Gastroesophageal sphincter (tissue), 4 donors: Measurements from ENCODE around the gene SPDL1. TPM values are rescaled to one million over a fixed set of nuclear protein-coding genes. Genes with fewer than 3 reads are reported as not detected.

Experiments
- ATAC-seq: fragments of 150-250 bp; one replicate; pipeline ENCODE4 v1.9.1; 2016; ENCODE audit warnings: mild to moderate bottlenecking, moderate library complexity
- H3K27ac ChIP-seq, 4 donors: fragments of 200-600 bp; sonication (generic) in 3 of 4; 1 replicate in 3 of 4; 2 replicates in 1 of 4; pipeline ENCODE4 v1.5.1; 2016 to 2019
- H3K27me3 ChIP-seq: fragments of 200-600 bp; sonication (generic); one replicate; pipeline ENCODE4 v1.5.1; 2019
- H3K36me3 ChIP-seq, 2 donors: fragments of 200-600 bp; sonication (generic); one replicate each; pipeline ENCODE4 v1.5.1; 2019; ENCODE audit warnings: control low read depth in 1 of 2
- H3K4me1 ChIP-seq, 3 donors: fragments of 200-600 bp; sonication (generic); 1 replicate in 2 of 3; 2 replicates in 1 of 3; pipeline ENCODE4 v1.5.1; 2016 to 2019; ENCODE audit warnings: control low read depth in 2 of 3
- H3K4me3 ChIP-seq, 2 donors: fragments of 200-600 bp; sonication (generic); one replicate each; pipeline ENCODE4 v1.5.1; 2019; ENCODE audit warnings: mild to moderate bottlenecking in 1 of 2, moderate library complexity in 1 of 2
- H3K9me3 ChIP-seq, 3 donors: fragments of 200-600 bp; sonication (generic); one replicate each; pipeline ENCODE4 v1.5.1; 2017 to 2019; ENCODE audit warnings: control low read depth in 2 of 3
- CTCF ChIP-seq, 4 experiments: fragments of 200-600 bp in 2 of 4; fragments of 450-650 bp in 2 of 4; sonication (generic) in 1 of 4; IDR thresholded peaks; one replicate each; pipeline ENCODE4 v1.5.1; 2017 to 2019; ENCODE audit warnings: antibody characterized with exemption in 4 of 4, mild to moderate bottlenecking in 2 of 4, moderate library complexity in 2 of 4
- EP300 ChIP-seq: sonication (generic); formaldehyde crosslinking; IDR thresholded peaks from one replicate; pipeline ENCODE4 v1.6.1; 2017; ENCODE audit warnings: antibody characterized with exemption, mild to moderate bottlenecking
- POLR2A ChIP-seq, 2 donors: fragments of 450-650 bp; IDR thresholded peaks; one replicate each; pipeline ENCODE4 v1.6.1; 2017; ENCODE audit warnings: antibody characterized with exemption in 2 of 2, mild to moderate bottlenecking in 2 of 2, moderate library complexity in 1 of 2
- POLR2AphosphoS5 ChIP-seq: sonication (generic); formaldehyde crosslinking; IDR thresholded peaks from one replicate; pipeline ENCODE4 v1.6.1; 2017; ENCODE audit warnings: antibody characterized with exemption
- WGBS, 2 donors: methylation state at CpG; one replicate each; pipeline ENCODE4 v1.1.5; 2018; ENCODE audit warnings: low coverage in 1 of 2; 5-methylcytosine and 5-hydroxymethylcytosine counted together
- total RNA-seq, 4 donors: library from RNA; depleted of rRNA; stranded (reverse); fragments of >200 nt; gene quantifications; one replicate each; pipeline ENCODE4 v1.1.0, GENCODE V29; 2016

SPDL1 gene
- total RNA-seq, 4 donors from 2014 or later: 5.7 to 10.1 (median 6.7) TPM

- 71 to 75% methylated on average over 5 to 7 of the region's 7 CpGs for WGBS, 2 donors
- no peaks in the 10 kb centered on the region for H3K9me3 ChIP-seq
- peaks cover 0 to 3% (median 0%) of the 10 kb centered on the region in 3 donors for H3K4me1 ChIP-seq
- H3K36me3 ChIP-seq: no peaks in the 10 kb centered on the region
- H3K27me3 ChIP-seq: peaks cover 10% of the 10 kb centered on the region
- no peak overlapping the region for H3K4me3 ChIP-seq
- no peak for TF ChIP-seq CTCF (IDR thresholded peaks at IDR 0.05)
- no peak for ATAC-seq
- no peak overlapping the region for H3K27ac ChIP-seq
Measured at GRCh38 chr5:169649486-169649885, 65.9 kb downstream of the SPDL1 start.

DNA sequence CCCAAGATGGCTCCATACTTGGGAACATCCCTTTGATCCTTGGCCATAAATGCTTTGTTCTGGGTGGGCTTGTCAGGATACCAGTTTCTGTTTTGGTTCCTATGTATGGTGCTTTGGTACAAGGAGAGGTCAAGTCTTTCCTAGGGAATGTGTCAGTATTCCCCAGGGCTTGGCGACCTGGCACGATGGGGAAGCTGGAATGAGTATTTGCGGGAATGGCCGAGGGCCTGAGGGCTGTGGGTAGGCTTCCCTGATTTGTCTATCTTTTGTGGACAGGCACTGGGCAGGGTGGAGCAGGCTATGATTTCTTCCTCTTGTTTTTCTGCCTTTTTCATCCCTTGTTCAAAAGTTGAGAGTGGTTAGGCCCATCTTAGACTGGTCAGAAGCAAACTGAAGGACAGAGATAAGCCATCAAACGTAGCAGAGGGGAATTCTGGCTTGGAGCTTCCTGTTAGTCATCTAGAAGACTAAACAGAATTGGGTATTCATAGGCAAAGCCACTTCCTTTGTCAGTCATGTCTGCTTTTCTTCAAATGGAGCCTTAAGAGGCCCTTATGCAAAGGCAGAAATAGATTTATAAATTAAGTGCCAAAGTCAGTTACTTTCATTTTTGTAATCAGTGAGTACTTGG, 67.2 kb downstream of the SPDL1 start:
- Histone ChIP-seq H3K27ac (no peak overlapping the region), H3K36me3 (no peaks in the 10 kb centered on the region), H3K4me1 (peaks cover 0 to 3% (median 0%) of the 10 kb centered on the region in 3 donors), H3K27me3 (peaks cover 10% of the 10 kb centered on the region), H3K4me3 (no peak overlapping the region), H3K9me3 (no peaks in the 10 kb centered on the region)
- WGBS, 2 donors: 11 to 27% methylated on average over 1 of the region's 5 CpGs
- no peak for TF ChIP-seq POLR2A (IDR thresholded peaks at IDR 0.05)
- TF ChIP-seq CTCF (IDR thresholded peaks at IDR 0.05): no peak
- no peak for TF ChIP-seq EP300
- TF ChIP-seq POLR2AphosphoS5: no peak
- no peak for ATAC-seq

DNA sequence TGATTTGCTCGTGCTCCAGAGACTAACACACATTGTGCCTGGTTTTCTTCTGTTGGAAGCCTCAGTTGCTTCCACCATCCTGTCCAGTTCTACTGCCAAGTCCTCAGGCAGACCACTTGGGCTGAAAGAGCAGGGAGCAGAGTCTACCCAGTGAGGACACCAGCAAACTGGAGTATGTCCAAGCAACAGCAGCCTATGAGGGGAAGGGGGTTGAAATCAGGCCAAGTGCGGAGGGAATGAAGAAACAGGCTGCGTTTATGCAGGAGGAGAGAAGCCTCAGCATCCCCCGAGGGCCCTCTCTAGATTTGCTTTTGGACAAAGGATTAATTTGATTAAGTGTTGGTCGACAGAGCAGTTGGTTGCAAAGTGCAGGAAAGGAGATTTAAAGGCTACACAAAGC, 68.0 kb downstream of the SPDL1 start:
- no peak for TF ChIP-seq POLR2A (IDR thresholded peaks at IDR 0.05)
- no peak for TF ChIP-seq POLR2AphosphoS5
- TF ChIP-seq CTCF (IDR thresholded peaks at IDR 0.05): no peak
- no peak for TF ChIP-seq EP300
- no peak for ATAC-seq
- 26 to 39% methylated on average over 4 of the region's 5 CpGs for WGBS, 2 donors
- Histone ChIP-seq H3K27me3 (peaks cover 10% of the 10 kb centered on the region), H3K9me3 (no peaks in the 10 kb centered on the region), H3K4me1 (peaks cover 0 to 3% (median 0%) of the 10 kb centered on the region in 3 donors), H3K27ac (no peak overlapping the region), H3K36me3 (no peaks in the 10 kb centered on the region), H3K4me3 (no peak overlapping the region)

GRCh38 chr5:169652057-169652456, 68.5 kb downstream of the SPDL1 start:
- 20% methylated on average over 1 of the region's 1 CpG; no CpG with 5 or more reads in 1 of the 2 donors for WGBS, 2 donors
- ATAC-seq: no peak
- H3K9me3 ChIP-seq: no peaks in the 10 kb centered on the region

More at GRCh38 chr5:169652057-169652456, 68.5 kb downstream of the SPDL1 start:
- Histone ChIP-seq H3K4me3 (no peak overlapping the region), H3K27ac (no peak overlapping the region), H3K36me3 (no peaks in the 10 kb centered on the region), H3K4me1 (peaks cover 0 to 3% (median 0%) of the 10 kb centered on the region in 3 donors), H3K27me3 (peaks cover 6% of the 10 kb centered on the region)
- TF ChIP-seq POLR2A (IDR thresholded peaks at IDR 0.05) (no peak), POLR2AphosphoS5 (no peak), EP300 (no peak), CTCF (IDR thresholded peaks at IDR 0.05) (no peak)
